Stimulated activated CD8-positive, alpha-beta memory T cell treated with anti-CD3 and anti-CD28 coated beads, Interleukin-12 subunit alpha, Interleukin-12 subunit beta, amount 100 ng/mL, for 24 hours (primary cell): ENCODE data around the gene KCND3.

Experiments
- DNase-seq: peaks from one replicate; pipeline ENCODE4 v3.0.0-alpha.2; 2020; ENCODE audit errors: extremely low read depth

Gene KCND3

GRCh38 chr1:111958851-111959250, 30.6 kb downstream of the KCND3 start:
- DNase-seq = no peak

- DNase-seq = no peak
These were observed 31.4 kb downstream of the KCND3 start for GRCh38 chr1:111958075-111958474.

- DNase-seq = no peak
These were observed 33.2 kb downstream of the KCND3 start for GRCh38 chr1:111956155-111956771.

- no peak for DNase-seq
These were observed 33.7 kb downstream of the KCND3 start for GRCh38 chr1:111955755-111956154.

GRCh38 chr1:111953797-111954196, 35.7 kb downstream of the KCND3 start:
- DNase-seq = no peak

- no peak for DNase-seq
These were observed 37.3 kb downstream of the KCND3 start for GRCh38 chr1:111952125-111952657.

GRCh38 chr1:111948209-111949171, 41.0 kb downstream of the KCND3 start:
- no peak for DNase-seq

- no peak for DNase-seq
These were observed 45.4 kb downstream of the KCND3 start for GRCh38 chr1:111943846-111944749.

GRCh38 chr1:111943066-111943465, 46.4 kb downstream of the KCND3 start:
- no peak for DNase-seq

GRCh38 chr1:111938536-111938935, 50.9 kb downstream of the KCND3 start:
- no peak for DNase-seq

- DNase-seq = no peak
These were observed 51.3 kb downstream of the KCND3 start for GRCh38 chr1:111938123-111938522.

- no peak for DNase-seq
These were observed 52.2 kb downstream of the KCND3 start for GRCh38 chr1:111937147-111937725.

GRCh38 chr1:111934106-111934852, 55.2 kb downstream of the KCND3 start:
- DNase-seq = no peak

- DNase-seq = no peak
These were observed 59.1 kb downstream of the KCND3 start for GRCh38 chr1:111930356-111930755.

GRCh38 chr1:111928531-111928930, 60.9 kb downstream of the KCND3 start:
- no peak for DNase-seq

- DNase-seq = no peak
These were observed 61.8 kb downstream of the KCND3 start for GRCh38 chr1:111927652-111928051.

- DNase-seq = no peak
These were observed 64.7 kb downstream of the KCND3 start for GRCh38 chr1:111924786-111925185.

- no peak for DNase-seq
These were observed 65.7 kb downstream of the KCND3 start for GRCh38 chr1:111923766-111924165.

- DNase-seq = no peak
These were observed 67.5 kb downstream of the KCND3 start for GRCh38 chr1:111921948-111922347.

GRCh38 chr1:111920221-111921024, 69.0 kb downstream of the KCND3 start:
- no peak for DNase-seq
